DND-41 (cell line): ENCODE measurements around the gene ARHGEF39.

Experiments used
- EZH2 ChIP-seq: IDR thresholded peaks from 3 replicates; pipeline ENCODE4 v1.6.1; 2012; ENCODE audit warnings: borderline replicate concordance, low read depth, mild to moderate bottlenecking, moderate library complexity, low read length, inconsistent platforms; ENCODE audit not compliant: severe bottlenecking
- TF ChIP-seq, protein P1 (sequence below): IDR thresholded peaks from 2 replicates; pipeline ENCODE4 v1.5.1; 2012; ENCODE audit warnings: borderline replicate concordance, low read length, moderate library complexity, mild to moderate bottlenecking; ENCODE audit not compliant: poor library complexity, severe bottlenecking; ENCODE audit errors: extremely low read depth

DNA sequence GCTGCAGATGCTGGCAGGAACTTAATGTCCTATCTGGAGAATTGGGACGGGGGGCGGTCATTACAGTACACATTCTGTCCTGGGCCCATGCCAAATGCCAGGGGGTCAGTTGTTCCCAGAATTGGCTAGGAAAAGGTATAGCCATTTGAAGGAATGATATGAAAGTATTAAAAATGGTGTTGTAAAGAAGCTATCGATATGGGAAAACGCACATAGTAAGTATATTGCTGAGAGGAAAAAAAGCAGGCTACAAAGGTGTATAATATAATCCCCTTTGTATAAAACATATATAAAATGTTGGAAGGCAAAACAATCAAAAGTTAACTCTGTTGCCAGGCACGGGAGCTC, 450 bp upstream of the ARHGEF39 start:
- TF ChIP-seq, protein P1, sequence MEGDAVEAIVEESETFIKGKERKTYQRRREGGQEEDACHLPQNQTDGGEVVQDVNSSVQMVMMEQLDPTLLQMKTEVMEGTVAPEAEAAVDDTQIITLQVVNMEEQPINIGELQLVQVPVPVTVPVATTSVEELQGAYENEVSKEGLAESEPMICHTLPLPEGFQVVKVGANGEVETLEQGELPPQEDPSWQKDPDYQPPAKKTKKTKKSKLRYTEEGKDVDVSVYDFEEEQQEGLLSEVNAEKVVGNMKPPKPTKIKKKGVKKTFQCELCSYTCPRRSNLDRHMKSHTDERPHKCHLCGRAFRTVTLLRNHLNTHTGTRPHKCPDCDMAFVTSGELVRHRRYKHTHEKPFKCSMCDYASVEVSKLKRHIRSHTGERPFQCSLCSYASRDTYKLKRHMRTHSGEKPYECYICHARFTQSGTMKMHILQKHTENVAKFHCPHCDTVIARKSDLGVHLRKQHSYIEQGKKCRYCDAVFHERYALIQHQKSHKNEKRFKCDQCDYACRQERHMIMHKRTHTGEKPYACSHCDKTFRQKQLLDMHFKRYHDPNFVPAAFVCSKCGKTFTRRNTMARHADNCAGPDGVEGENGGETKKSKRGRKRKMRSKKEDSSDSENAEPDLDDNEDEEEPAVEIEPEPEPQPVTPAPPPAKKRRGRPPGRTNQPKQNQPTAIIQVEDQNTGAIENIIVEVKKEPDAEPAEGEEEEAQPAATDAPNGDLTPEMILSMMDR: no peak
- no peak for TF ChIP-seq EZH2
